HG02642 (cell line): ENCODE results near the gene FAM234A.
"Not testable (repeated sequence)": the region's sequence is repeated elsewhere in the genome, so short reads cannot be mapped to it uniquely, and the experiment has no call there.

ENCODE experiments used
- ATAC-seq: cut with Tn5 transposase; IDR thresholded peaks from one replicate; pipeline ENCODE4 v1.9.1; 2021; ENCODE audit warnings: mild to moderate bottlenecking; ENCODE audit not compliant: unreplicated experiment, poor library complexity

Gene FAM234A

GRCh38 chr16:229731-230281 is 4.8 kb upstream of the FAM234A start:
- ATAC-seq, result no peak

- not testable (repeated sequence) for ATAC-seq
Measured at GRCh38 chr16:230351-230750, 4.3 kb upstream of the FAM234A start.

- ATAC-seq, result no peak
Measured at GRCh38 chr16:230949-231348, 3.7 kb upstream of the FAM234A start.

GRCh38 chr16:239948-240277 is 5.3 kb downstream of the FAM234A start:
- ATAC-seq, result no peak

- ATAC-seq, result no peak
Measured at GRCh38 chr16:240559-240958, 5.9 kb downstream of the FAM234A start.

- no peak for ATAC-seq
Measured at GRCh38 chr16:242281-242680, 7.7 kb downstream of the FAM234A start.

GRCh38 chr16:243348-243747 is 8.7 kb downstream of the FAM234A start:
- no peak for ATAC-seq

GRCh38 chr16:245105-245504 is 10.5 kb downstream of the FAM234A start:
- ATAC-seq, result no peak

GRCh38 chr16:247027-247426 is 12.4 kb downstream of the FAM234A start:
- no peak for ATAC-seq

GRCh38 chr16:249431-249830 is 14.8 kb downstream of the FAM234A start:
- ATAC-seq, result no peak

GRCh38 chr16:252366-253337 is 18.0 kb downstream of the FAM234A start:
- ATAC-seq, result no peak

- no peak for ATAC-seq
Measured at GRCh38 chr16:253833-254232, 19.2 kb downstream of the FAM234A start.

- ATAC-seq, result no peak
Measured at GRCh38 chr16:254461-254860, 19.8 kb downstream of the FAM234A start.

GRCh38 chr16:255183-255582 is 20.6 kb downstream of the FAM234A start:
- ATAC-seq, result no peak

- not testable (repeated sequence) for ATAC-seq
Measured at GRCh38 chr16:258091-258490, 23.5 kb downstream of the FAM234A start.

- no peak for ATAC-seq
Measured at GRCh38 chr16:259226-259625, 24.6 kb downstream of the FAM234A start.

GRCh38 chr16:259814-260253 is 25.2 kb downstream of the FAM234A start:
- ATAC-seq, result no peak

- no peak for ATAC-seq
Measured at GRCh38 chr16:260326-260725, 25.7 kb downstream of the FAM234A start.

- no peak for ATAC-seq
Measured at GRCh38 chr16:261031-261691, 26.5 kb downstream of the FAM234A start.

- ATAC-seq, result no peak
Measured at GRCh38 chr16:262121-262745, 27.6 kb downstream of the FAM234A start.
